SJSA1 (cell line): ENCODE measurements around the gene CKMT2. TPM values are rescaled to one million over a fixed set of nuclear protein-coding genes. Genes with fewer than 3 reads are reported as not detected.
"Not testable (repeated sequence)": the region's sequence is repeated elsewhere in the genome, so short reads cannot be mapped to it uniquely, and the experiment has no call there.

Source experiments
- DNase-seq, 2 experiments: peaks; one replicate each; pipeline ENCODE4 v3.0.0-alpha.2; 2015 to 2020; ENCODE audit warnings: low spot score in 2 of 2, low read depth in 1 of 2
- H3K27ac ChIP-seq: fragments of 250-450 bp; sonication (Bioruptor Pico); 2 replicates; pipeline ENCODE4 v1.5.1; 2020; ENCODE audit warnings: mild to moderate bottlenecking, moderate library complexity
- H3K27me3 ChIP-seq: fragments of 250-450 bp; sonication (Bioruptor Pico); replicated peaks from 2 replicates; pipeline ENCODE4 v1.5.1; 2020; ENCODE audit warnings: mild to moderate bottlenecking, moderate library complexity
- H3K36me3 ChIP-seq: fragments of 250-450 bp; sonication (Bioruptor Pico); 2 replicates; pipeline ENCODE4 v1.5.1; 2020; ENCODE audit warnings: mild to moderate bottlenecking
- H3K4me1 ChIP-seq: fragments of 250-450 bp; sonication (Bioruptor Pico); replicated peaks from 2 replicates; pipeline ENCODE4 v1.6.1; 2021; ENCODE audit warnings: mild to moderate bottlenecking
- H3K4me3 ChIP-seq: fragments of 250-450 bp; sonication (Bioruptor Pico); 2 replicates; pipeline ENCODE4 v1.5.1; 2020; ENCODE audit warnings: mild to moderate bottlenecking
- H3K9me3 ChIP-seq: fragments of 250-450 bp; sonication (Bioruptor Pico); replicated peaks from 2 replicates; pipeline ENCODE4 v1.5.1; 2020; ENCODE audit warnings: mild to moderate bottlenecking
- total RNA-seq: library from RNA; depleted of rRNA; stranded (reverse); fragments of >200 nt; shearing (Covaris generic); gene quantifications from 2 replicates; pipeline ENCODE4 v1.2.3, GENCODE V29; 2014

Gene CKMT2
- total RNA-seq, 1 experiment from 2014 or later = not detected

DNA sequence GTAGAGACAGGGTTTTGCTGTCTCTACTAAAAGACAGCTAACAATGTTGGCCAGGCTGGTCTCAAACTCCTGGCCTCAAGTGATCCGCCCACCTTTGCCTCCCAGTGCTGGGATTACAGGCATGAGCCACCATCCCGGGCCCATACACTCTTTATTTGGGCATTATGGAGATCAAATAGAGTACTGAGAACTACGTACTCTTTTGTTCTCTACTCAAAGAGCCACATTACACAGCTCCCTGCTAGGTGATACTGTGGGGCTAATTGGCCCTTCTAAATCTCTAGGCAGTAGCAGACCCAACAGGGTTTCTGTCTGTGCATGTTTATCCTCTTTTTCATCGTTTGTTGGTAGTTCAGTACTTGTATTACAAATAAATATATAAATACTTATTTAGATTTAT, 16.1 kb downstream of the CKMT2 start:
- no peaks in the 10 kb centered on the region for H3K9me3 ChIP-seq
- no peak overlapping the region for H3K4me3 ChIP-seq
- no peak overlapping the region for H3K27ac ChIP-seq
- no peaks in the 10 kb centered on the region for H3K36me3 ChIP-seq
- H3K27me3 ChIP-seq = no peaks in the 10 kb centered on the region
- DNase-seq = no peak
- peaks cover 9% of the 10 kb centered on the region; the same call in 1 of the 2 replicates for H3K4me1 ChIP-seq

- Histone ChIP-seq H3K36me3 (no peaks in the 10 kb centered on the region), H3K27ac (no peak overlapping the region), H3K27me3 (no peaks in the 10 kb centered on the region), H3K9me3 (no peaks in the 10 kb centered on the region), H3K4me1 (peaks cover 9% of the 10 kb centered on the region; the same call in 1 of the 2 replicates), H3K4me3 (no peak overlapping the region)
- DNase-seq = no peak
Observed at GRCh38 chr5:81250004-81250403, 16.9 kb downstream of the CKMT2 start.

GRCh38 chr5:81251922-81252321, 18.8 kb downstream of the CKMT2 start:
- DNase-seq = no peak
- Histone ChIP-seq H3K27me3 (no peaks in the 10 kb centered on the region), H3K4me1 (peaks cover 9% of the 10 kb centered on the region; the same call in 1 of the 2 replicates), H3K27ac (no peak overlapping the region), H3K36me3 (no peaks in the 10 kb centered on the region), H3K4me3 (no peak overlapping the region), H3K9me3 (no peaks in the 10 kb centered on the region)

- Histone ChIP-seq H3K4me3 (no peak overlapping the region), H3K4me1 (0 out of 2 replicates have a peak, but pooled peaks cover 2% of the 10 kb centered on the region)
Observed at GRCh38 chr5:81252904-81253303, 19.8 kb downstream of the CKMT2 start.

DNA sequence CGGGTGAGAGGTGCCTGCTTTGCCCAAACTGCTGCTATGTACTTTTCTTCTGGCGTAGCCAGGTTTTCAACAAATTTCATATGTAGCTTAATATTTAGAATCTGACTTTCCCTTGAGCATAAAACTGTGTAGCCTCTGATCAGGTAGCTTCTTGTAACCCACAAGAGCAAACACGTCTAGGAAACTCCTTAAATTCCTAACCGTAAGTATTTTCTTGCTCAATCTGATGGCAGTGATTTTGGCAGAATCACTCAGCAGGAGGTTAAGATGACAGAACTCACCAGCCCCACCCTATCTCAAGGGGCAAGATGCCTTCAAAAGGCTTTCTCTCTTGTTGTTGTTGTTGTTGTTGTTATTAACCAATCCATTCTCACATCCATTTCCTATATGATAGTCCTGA, 20.8 kb downstream of the CKMT2 start:
- no peak overlapping the region for H3K27ac ChIP-seq
- H3K27me3 ChIP-seq = no peaks in the 10 kb centered on the region
- H3K4me1 ChIP-seq = no peaks in the 10 kb centered on the region
- DNase-seq = no peak
- no peaks in the 10 kb centered on the region for H3K9me3 ChIP-seq
- H3K36me3 ChIP-seq = no peaks in the 10 kb centered on the region
- no peak overlapping the region for H3K4me3 ChIP-seq

More at GRCh38 chr5:81252904-81253303, 19.8 kb downstream of the CKMT2 start:
- no peak for DNase-seq
- Histone ChIP-seq H3K27ac (no peak overlapping the region), H3K36me3 (no peaks in the 10 kb centered on the region), H3K9me3 (no peaks in the 10 kb centered on the region), H3K27me3 (no peaks in the 10 kb centered on the region)

DNA sequence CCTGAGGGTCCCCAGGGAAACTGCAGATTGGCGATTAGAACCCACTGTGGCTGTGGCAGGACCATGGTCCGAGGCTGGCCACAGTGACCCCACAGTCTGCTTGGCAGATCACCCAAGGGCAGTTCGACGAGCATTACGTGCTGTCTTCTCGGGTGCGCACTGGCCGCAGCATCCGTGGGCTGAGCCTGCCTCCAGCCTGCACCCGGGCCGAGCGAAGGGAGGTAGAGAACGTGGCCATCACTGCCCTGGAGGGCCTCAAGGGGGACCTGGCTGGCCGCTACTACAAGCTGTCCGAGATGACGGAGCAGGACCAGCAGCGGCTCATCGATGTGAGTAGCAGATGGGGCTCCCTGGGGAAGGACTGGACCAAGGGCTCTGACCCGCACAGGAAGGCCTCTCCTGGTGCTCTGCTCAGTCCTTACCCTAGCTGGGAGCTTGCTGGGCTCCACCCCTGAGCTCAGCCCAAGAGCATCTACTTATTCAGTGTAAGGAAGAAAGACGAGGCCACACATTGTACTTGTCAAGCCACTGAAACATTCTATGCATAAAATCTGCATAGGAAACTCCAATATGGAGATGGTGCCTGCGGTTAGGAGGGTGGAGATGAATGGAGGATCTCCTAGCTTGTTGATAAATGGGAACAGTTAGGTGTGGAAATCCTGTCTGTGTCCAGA, 21.9 kb downstream of the CKMT2 start:
- H3K4me3 ChIP-seq = no peak overlapping the region
- no peak for DNase-seq
- H3K27ac ChIP-seq = no peak overlapping the region
- no peaks in the 10 kb centered on the region; the same call in 1 of the 2 replicates for H3K36me3 ChIP-seq
- H3K4me1 ChIP-seq = no peaks in the 10 kb centered on the region
- H3K27me3 ChIP-seq = no peaks in the 10 kb centered on the region
- no peaks in the 10 kb centered on the region for H3K9me3 ChIP-seq

DNA sequence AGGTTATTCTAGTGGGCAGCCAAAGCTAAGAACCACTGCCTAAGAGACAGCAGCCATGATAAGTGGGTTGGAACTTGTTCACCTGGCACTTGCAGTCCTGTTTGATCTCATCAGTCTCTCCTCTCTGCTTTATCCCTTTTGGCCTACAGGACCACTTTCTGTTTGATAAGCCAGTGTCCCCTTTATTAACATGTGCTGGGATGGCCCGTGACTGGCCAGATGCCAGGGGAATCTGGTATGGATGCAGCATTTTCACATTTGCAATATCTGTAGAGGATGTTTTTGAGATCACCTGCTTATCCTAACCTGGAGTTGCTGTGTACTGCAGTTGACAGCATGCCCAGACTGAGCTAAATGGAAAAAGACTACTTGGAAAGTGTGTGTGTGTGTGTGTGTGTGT, 23.6 kb downstream of the CKMT2 start:
- no peaks in the 10 kb centered on the region for H3K9me3 ChIP-seq
- H3K27ac ChIP-seq = no peak overlapping the region
- no peak overlapping the region for H3K4me3 ChIP-seq
- H3K27me3 ChIP-seq = no peaks in the 10 kb centered on the region
- H3K4me1 ChIP-seq = no peaks in the 10 kb centered on the region
- H3K36me3 ChIP-seq = no peaks in the 10 kb centered on the region; the same call in 1 of the 2 replicates
- DNase-seq = no peak

DNA sequence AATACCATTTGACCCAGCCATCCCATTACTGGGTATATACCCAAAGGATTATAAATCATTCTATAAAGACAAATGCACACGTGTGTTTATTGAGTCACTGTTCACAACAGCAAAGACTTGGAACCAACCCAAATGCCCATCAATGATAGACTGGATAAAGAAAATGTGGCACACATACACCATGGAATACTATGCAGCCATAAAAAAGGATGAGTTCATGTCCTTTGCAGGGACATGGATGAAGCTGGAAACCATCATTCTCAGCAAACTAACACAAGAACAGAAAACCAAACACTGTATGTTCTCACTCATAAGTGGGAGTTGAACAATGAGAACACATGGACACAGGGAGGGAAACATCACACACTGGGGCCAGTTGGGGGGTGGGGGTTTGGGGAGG, 29.7 kb downstream of the CKMT2 start:
- not testable (repeated sequence) for H3K36me3 ChIP-seq, H3K4me1 ChIP-seq, H3K27me3 ChIP-seq, H3K4me3 ChIP-seq, DNase-seq, H3K9me3 ChIP-seq, H3K27ac ChIP-seq

GRCh38 chr5:81265101-81265500, 32.0 kb downstream of the CKMT2 start:
- no peak for DNase-seq
- Histone ChIP-seq H3K27me3 (no peaks in the 10 kb centered on the region), H3K4me1 (peaks cover 10% of the 10 kb centered on the region), H3K4me3 (no peak overlapping the region), H3K9me3 (no peaks in the 10 kb centered on the region), H3K36me3 (no peaks in the 10 kb centered on the region), H3K27ac (no peak overlapping the region)

GRCh38 chr5:81268521-81269196, 35.5 kb downstream of the CKMT2 start:
- Histone ChIP-seq H3K4me1 (peaks cover 10% of the 10 kb centered on the region), H3K4me3 (no peak overlapping the region), H3K36me3 (no peaks in the 10 kb centered on the region), H3K27ac (peak overlapping the region; percentile 17; the same call in 1 of the 2 replicates), H3K9me3 (peaks cover 4% of the 10 kb centered on the region; the same call in 1 of the 2 replicates), H3K27me3 (no peaks in the 10 kb centered on the region)
- peak in 1 of 2 experiments; percentile 38 for DNase-seq

- no peaks in the 10 kb centered on the region for H3K27me3 ChIP-seq
- peaks cover 4% of the 10 kb centered on the region; the same call in 1 of the 2 replicates for H3K9me3 ChIP-seq
- H3K4me1 ChIP-seq = peaks cover 10% of the 10 kb centered on the region
- no peak overlapping the region for H3K4me3 ChIP-seq
- H3K36me3 ChIP-seq = no peaks in the 10 kb centered on the region
- no peak overlapping the region for H3K27ac ChIP-seq
- no peak for DNase-seq
Observed at GRCh38 chr5:81269751-81270393, 36.8 kb downstream of the CKMT2 start.

DNA sequence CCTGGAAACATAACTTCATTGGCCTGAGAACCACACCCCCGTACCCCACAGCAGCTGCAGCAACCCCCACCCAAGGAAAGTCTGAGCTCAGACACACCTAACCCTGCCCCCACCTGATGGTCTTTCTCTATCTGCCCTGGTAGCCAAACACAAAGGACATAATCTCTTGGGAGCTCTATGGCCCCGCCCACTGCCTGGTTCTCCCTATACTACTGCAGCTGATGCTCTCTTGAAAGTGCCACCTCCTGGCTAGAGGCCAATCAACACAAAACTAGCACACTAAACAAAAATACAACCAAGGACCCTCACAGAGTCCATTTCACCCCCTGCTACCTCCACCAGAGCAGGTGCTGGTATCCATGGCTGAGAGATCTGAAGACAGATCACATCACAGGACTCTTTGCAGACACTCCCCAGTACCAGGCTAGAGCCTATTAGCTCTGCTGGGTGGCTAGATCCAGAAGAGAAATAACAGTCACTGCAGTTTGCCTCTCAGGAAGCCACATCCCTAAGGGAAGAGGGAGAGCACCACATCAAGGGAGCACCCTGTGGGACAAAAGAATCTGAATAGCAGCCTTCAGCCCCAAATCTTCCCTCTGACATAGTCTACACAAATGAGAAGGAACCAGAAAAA, 37.4 kb downstream of the CKMT2 start:
- H3K4me1 ChIP-seq, H3K27me3 ChIP-seq, DNase-seq, H3K9me3 ChIP-seq, H3K36me3 ChIP-seq, H3K4me3 ChIP-seq, H3K27ac ChIP-seq: not testable (repeated sequence)

DNA sequence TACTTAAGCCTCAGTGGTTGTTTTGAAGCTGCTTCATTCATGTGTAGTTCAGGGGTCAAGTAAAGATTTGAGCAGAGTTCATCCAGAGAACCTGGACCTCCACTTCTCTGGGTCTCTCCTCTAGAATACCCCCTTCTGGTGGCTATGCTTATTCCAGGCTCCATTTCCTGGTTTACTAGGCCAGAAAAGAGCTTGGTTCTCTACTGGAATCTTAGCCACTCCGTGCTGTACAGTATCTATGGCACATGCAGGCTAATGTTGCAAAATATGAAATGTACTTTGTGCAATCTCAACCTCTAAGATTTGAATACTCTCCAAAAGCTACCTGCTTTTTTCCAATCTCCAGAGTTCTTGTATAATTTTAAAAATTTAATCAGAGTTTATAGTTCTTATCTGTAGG, 50.9 kb downstream of the CKMT2 start:
- Histone ChIP-seq H3K9me3 (no peaks in the 10 kb centered on the region), H3K27me3 (no peaks in the 10 kb centered on the region), H3K4me1 (no peaks in the 10 kb centered on the region), H3K4me3 (no peak overlapping the region), H3K27ac (no peak overlapping the region), H3K36me3 (no peaks in the 10 kb centered on the region)
- DNase-seq = no peak
